Mammary epithelial cell (primary cell): ENCODE measurements around the gene IGF2R.

Experiments
- CTCF ChIP-seq, 2 donors: IDR thresholded peaks in 1 of 2; conservative IDR thresholded peaks in 1 of 2; 2 replicates each; pipeline ENCODE4 v1.5.1; 2011 to 2012; ENCODE audit warnings: inconsistent platforms in 2 of 2, low read length in 2 of 2, mild to moderate bottlenecking in 2 of 2, control low read depth in 1 of 2, low read depth in 1 of 2; ENCODE audit not compliant: insufficient read depth in 1 of 2; ENCODE audit errors: extremely low read depth in 1 of 2
- EZH2 ChIP-seq: IDR thresholded peaks from 2 replicates; pipeline ENCODE4 v1.6.1; 2012; ENCODE audit warnings: low read length, inconsistent platforms, borderline replicate concordance

GRCh38 chr6:160041608-160042007 is 72.7 kb downstream of the IGF2R start:
- TF ChIP-seq CTCF (conservative IDR thresholded peaks at IDR 0.05 in 1 of 2, IDR thresholded peaks at IDR 0.05 in 1 of 2; ENCODE audit: extremely low read depth in 1 of 2, insufficient read depth in 1 of 2, low read depth in 1 of 2, low read length in 2 of 2) (peak; percentile 42 to 56), EZH2 (no peak)
